Gastroesophageal sphincter (tissue), 3 donors: ENCODE measurements around the gene CNTNAP2.
A peak's percentile ranks its signal among the peaks of the same experiment; 100 is the strongest.

ENCODE experiments used
- CTCF ChIP-seq, 4 experiments: fragments of 200-600 bp in 2 of 4; fragments of 450-650 bp in 2 of 4; sonication (generic) in 1 of 4; IDR thresholded peaks; one replicate each; pipeline ENCODE4 v1.5.1; 2017 to 2019; ENCODE audit warnings: antibody characterized with exemption in 4 of 4, mild to moderate bottlenecking in 2 of 4, moderate library complexity in 2 of 4
- EP300 ChIP-seq: sonication (generic); formaldehyde crosslinking; IDR thresholded peaks from one replicate; pipeline ENCODE4 v1.6.1; 2017; ENCODE audit warnings: antibody characterized with exemption, mild to moderate bottlenecking
- POLR2A ChIP-seq, 2 donors: fragments of 450-650 bp; IDR thresholded peaks; one replicate each; pipeline ENCODE4 v1.6.1; 2017; ENCODE audit warnings: antibody characterized with exemption in 2 of 2, mild to moderate bottlenecking in 2 of 2, moderate library complexity in 1 of 2
- POLR2AphosphoS5 ChIP-seq: sonication (generic); formaldehyde crosslinking; IDR thresholded peaks from one replicate; pipeline ENCODE4 v1.6.1; 2017; ENCODE audit warnings: antibody characterized with exemption

GRCh38 chr7:148242294-148242821 is 2125.8 kb downstream of the CNTNAP2 start:
- TF ChIP-seq CTCF (IDR thresholded peaks at IDR 0.05) (peak; percentile 62 to 81 (median 71)), POLR2AphosphoS5 (no peak), POLR2A (IDR thresholded peaks at IDR 0.05) (no peak), EP300 (no peak)
